Tibial nerve (tissue), 4 donors: ENCODE measurements around the gene RNF181.

Source experiments
- CTCF ChIP-seq, 5 experiments: fragments of 200-600 bp in 3 of 5; fragments of 450-650 bp in 2 of 5; sonication (generic) in 3 of 5; IDR thresholded peaks; one replicate each; pipeline ENCODE4 v1.5.1; 2016 to 2019; ENCODE audit warnings: antibody characterized with exemption in 5 of 5, mild to moderate bottlenecking in 3 of 5, moderate library complexity in 2 of 5
- EP300 ChIP-seq, 2 donors: sonication (generic); formaldehyde crosslinking; IDR thresholded peaks; one replicate each; pipeline ENCODE4 v1.6.1; 2017; ENCODE audit warnings: antibody characterized with exemption in 2 of 2, mild to moderate bottlenecking in 1 of 2
- POLR2A ChIP-seq, 2 donors: fragments of 450-650 bp; IDR thresholded peaks; one replicate each; pipeline ENCODE4 v1.6.1; 2017; ENCODE audit warnings: antibody characterized with exemption in 2 of 2, mild to moderate bottlenecking in 2 of 2, moderate library complexity in 2 of 2

- TF ChIP-seq CTCF (IDR thresholded peaks at IDR 0.05) (no peak), POLR2A (IDR thresholded peaks at IDR 0.05) (no peak), EP300 (IDR thresholded peaks at IDR 0.05) (no peak)
Observed at GRCh38 chr2:85615413-85615728, 19.8 kb downstream of the RNF181 start.
